ENCODE data around the gene SEL1L2.

SEL1L2 gene

DNA sequence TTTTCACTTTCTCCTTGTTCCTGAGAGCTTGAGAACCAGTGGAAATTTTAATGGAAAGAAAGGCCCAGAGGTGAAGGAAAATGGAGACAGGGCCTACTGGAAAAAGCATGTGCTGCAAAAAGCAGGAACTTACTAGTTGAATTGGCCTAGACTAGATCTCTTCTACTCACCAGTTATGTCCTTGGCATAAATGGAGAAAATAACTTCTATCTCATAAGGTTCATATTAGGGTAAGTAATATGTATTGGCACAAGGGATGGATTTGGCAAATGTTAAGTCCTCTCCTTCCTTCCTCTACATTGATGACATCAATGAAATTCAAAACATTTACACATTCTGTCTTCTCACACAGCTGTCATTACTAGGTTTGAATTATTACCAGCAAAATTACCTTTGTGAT lies 131.5 kb downstream of the SEL1L2 start:
- DNase-seq, result no peak

DNA sequence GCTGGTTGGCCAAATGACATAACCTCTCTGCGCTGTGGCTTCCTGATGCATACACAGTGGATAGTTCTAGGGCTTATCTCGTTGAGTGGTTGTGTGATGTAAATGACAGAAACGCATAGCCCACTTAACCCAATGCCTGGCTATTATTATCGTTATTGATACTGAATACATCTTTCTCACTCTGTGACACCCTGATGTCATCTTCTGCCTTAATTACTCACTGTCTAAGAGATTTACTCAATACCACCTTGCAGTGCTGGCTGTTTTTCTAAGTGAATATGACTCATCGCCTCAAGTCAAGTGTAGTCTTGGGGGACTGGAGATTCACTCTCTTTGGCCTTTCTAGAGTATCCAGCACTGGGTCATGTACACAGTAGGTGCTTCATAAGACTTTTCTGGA lies 132.0 kb downstream of the SEL1L2 start:
- DNase-seq, result no peak

DNA sequence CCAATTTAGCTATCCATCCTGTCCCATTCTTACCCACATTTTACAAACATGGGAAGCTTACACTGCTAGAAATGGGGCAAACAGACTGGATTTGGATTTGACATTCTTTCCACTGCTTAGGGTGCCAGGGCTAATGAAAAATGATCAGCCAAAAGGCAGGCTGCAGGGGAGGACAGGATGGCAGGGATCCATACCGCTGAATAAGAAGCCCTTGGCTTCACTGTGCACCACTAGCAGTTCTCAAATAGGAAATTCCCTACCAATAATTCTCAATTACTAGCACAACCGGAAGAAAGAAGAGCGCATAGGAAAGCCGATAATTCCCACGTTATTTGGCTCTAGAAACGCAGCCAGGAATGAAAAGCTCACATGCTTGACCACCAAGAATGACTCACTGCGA lies 132.5 kb downstream of the SEL1L2 start:
- no peak for DNase-seq

GRCh38 chr20:13857304-13857703 lies 133.1 kb downstream of the SEL1L2 start:
- DNase-seq, result no peak

DNA sequence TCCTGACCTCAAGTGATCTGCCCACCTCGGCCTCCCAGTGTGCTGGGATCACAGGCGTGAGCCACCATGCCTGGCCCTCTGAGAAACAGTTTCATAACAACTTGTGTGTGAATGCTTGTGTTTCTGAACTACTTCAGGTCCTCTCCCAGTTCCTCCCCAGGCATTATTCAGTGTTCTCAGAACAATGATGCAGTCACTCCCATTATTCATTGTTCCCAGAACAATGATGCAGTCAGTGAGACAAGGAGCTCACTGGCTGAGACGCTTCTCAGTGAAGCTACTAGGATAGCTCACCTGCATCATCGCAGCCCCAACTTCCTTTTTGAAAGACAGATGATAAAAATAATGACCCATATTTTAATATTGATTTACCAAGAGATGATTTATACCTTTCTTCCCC lies 134.1 kb downstream of the SEL1L2 start:
- DNase-seq, result no peak

GRCh38 chr20:13855613-13856012 lies 134.8 kb downstream of the SEL1L2 start:
- no peak for DNase-seq

GRCh38 chr20:13852306-13852705 lies 138.1 kb downstream of the SEL1L2 start:
- DNase-seq, result no peak

DNA sequence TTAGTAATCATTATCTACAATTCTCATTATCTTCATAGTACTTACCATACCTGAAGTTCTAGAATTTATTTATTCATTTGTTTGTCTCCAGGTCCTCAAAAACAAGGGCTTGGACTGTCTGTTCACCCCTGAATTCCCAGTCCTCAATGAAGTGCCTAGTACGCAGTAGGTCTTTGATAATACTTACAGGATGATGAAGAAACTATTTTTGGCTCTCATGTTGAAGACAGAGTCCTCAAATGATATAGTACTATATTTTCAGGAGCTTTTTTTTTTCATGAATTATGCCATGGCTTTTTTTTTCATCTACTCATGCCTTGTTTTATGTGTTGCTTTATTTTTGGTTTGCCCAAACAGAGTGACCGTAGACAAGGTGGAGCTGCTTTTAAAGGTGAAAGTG lies 139.1 kb downstream of the SEL1L2 start:
- DNase-seq, result no peak

- no peak for DNase-seq
Measured at GRCh38 chr20:13844296-13844695, 146.1 kb downstream of the SEL1L2 start.

DNA sequence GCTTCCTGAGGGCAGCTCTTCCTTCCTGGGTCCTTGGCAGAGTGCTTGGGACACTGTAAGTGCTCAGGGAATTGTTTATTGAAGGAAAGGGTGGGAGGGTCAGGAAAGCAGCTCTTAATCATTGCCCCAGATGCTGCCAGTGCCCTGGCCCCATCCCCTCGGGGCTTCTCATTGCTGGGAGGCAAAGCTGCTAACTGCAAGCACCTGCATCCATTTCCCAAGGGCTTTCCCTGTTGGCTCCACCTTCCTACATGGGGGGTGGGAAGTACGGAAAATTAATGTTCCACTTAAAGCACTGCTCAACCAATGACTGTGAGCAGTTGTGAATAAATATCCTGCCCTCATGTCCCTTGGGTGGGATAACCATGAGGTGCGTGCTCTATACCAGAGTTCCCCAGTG lies 149.2 kb downstream of the SEL1L2 start:
- no peak for DNase-seq

DNA sequence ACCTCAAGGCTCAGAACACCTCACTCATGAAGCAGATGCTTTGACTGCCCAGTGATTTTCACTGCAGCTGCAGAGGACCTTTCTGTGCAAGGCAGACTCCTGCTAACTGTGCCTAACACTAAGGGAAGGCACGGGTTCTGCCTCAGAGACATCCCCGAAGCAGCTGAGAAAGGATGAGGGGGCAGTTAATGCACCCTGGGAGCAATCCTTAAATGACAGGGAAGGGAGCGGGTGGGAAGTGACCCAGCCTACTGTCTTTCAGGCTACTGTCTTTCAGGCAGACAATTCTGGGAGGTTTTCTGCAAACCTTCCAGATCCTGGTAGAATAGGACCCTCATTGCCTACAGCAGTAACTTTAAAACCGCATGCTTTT lies 150.3 kb downstream of the SEL1L2 start:
- no peak for DNase-seq

- DNase-seq, result no peak
Measured at GRCh38 chr20:13839421-13840092, 150.9 kb downstream of the SEL1L2 start.

- DNase-seq, result no peak
Measured at GRCh38 chr20:13838664-13839063, 151.8 kb downstream of the SEL1L2 start.

DNA sequence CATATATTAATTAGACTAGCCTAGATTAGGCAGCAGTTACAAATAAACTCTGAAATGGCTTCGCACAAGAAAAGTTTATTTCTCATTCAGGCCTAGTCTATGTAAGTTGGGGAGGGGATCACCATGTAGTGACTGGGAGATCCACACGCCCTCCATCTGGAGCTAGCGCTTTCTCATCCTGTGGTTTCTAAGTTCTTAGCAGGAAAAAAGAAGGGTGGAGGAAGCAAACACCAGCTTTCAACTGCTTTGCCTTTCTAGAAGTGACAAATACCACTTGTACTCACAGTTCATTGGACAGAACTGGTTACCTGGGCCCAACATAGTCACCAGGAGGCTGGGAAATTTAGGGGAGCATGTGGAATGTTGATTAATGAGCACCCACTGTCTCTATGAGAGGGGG lies 158.9 kb downstream of the SEL1L2 start:
- no peak for DNase-seq

DNA sequence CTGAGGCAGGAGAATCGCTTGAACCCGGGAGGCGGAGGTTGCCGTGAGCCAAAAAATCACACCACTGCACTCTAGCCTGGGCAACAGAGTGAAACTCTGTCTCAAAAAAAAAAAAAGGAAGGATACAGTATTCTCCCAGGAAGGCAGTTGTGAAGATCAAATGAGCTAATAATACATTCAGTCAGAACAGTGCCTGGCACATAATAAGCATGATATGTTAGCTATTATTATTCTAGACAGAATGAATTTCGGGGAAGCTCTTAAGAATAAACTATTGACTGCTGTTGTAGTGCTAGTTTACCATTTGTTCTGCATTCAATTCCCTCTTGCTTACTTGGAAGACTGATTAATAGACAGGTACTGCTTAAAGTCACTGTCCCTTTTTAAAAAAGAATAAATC lies 164.9 kb downstream of the SEL1L2 start:
- no peak for DNase-seq

- no peak for DNase-seq
Measured at GRCh38 chr20:13824459-13824858, 166.0 kb downstream of the SEL1L2 start.

- no peak for DNase-seq
Measured at GRCh38 chr20:13822459-13822858, 168.0 kb downstream of the SEL1L2 start.

- peak; percentile 14 for DNase-seq
Measured at GRCh38 chr20:13821876-13822275, 168.5 kb downstream of the SEL1L2 start.

GRCh38 chr20:13819885-13820645 lies 170.3 kb downstream of the SEL1L2 start:
- peak; percentile 82 for DNase-seq

DNA sequence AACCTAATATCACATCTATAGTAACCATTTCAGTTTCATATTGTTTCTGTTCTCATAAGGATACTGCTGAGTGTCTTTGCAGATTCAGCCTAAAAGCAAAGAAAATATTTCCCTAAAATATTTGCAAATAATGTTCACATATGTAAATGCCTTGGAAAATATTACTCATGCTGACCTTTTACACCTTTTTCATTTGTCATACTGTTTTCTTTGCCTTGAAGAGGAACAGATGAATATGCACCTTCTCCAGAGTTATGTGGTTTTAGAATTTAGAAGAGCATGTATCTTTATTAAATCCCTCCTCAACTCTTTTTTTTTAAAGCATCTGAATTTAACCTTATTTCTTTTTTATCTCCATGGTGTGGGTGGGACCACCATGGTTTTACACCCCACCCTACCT lies 173.1 kb downstream of the SEL1L2 start:
- DNase-seq, result no peak

GRCh38 chr20:13816757-13817156 lies 173.7 kb downstream of the SEL1L2 start:
- no peak for DNase-seq

GRCh38 chr20:13814672-13815071 lies 175.7 kb downstream of the SEL1L2 start:
- DNase-seq, result no peak

DNA sequence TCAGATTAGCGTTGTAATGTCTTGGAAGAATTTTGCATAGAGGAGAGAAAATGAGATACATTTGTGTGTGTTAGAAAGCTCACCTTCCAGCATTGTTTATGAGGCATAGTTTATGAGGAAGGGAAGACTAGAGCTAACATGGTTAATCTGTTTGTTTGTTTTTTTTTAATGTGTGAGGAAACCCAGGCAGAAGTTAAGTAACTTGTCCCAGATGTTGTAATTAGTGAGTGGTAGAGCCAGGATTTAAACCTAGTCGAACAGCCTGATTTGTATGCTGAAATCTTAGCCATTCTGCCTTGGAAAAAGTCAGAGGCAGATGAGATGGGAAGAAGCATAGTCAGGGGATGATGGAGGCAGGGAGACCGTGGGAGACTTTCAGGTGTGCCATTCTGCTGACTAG lies 176.5 kb downstream of the SEL1L2 start:
- DNase-seq, result no peak

- DNase-seq, result no peak
Measured at GRCh38 chr20:13810446-13810845, 180.0 kb downstream of the SEL1L2 start.

GRCh38 chr20:13809855-13810254 lies 180.6 kb downstream of the SEL1L2 start:
- DNase-seq, result no peak
